ENCODE measurements around the gene BMERB1. TPM values are rescaled to one million over a fixed set of nuclear protein-coding genes. Genes with fewer than 3 reads are reported as not detected.

Gene BMERB1
- total and polyA plus RNA-seq, 9 of the 15 experiments (the other 6 are each of a cell fraction or from before 2014, with no cell fraction given): 0.29 to 2.9 (median 0.94) TPM

DNA sequence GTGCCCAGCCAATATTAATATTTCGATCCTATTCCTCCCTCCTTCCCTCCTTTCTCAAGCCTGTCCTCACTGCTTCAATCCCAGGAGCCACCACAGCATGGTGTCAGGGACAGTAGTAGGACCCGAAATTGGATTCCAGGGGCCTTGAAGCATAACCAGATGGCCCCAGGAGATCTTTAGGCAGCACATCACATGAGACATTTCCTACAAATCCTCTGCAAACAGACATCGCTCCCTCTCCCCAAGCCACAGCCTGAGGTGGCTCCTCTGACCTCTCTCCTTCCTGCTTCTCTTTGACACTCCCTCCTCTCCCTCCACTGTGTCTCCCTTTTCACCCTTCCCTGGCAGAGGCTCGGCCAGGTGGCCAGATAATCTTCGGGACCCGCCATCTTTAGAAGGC lies 76.6 kb downstream of the BMERB1 start:
- Histone ChIP-seq H3K36me3 (ENCODE audit: control insufficient read depth, insufficient read depth, low read length) (no peaks in the 10 kb centered on the region), H3K4me3 (no peak overlapping the region), H3K4me1 (replicated peaks in 1 of 2; ENCODE audit: control insufficient read depth in 2 of 2, insufficient read depth in 2 of 2, low read length in 2 of 2) (peaks cover 6 to 15% of the 10 kb centered on the region in 2 experiments; a peak in 3 of 5 replicates), H3K27ac (ENCODE audit: extremely low read depth, low read depth, low read length) (no peak overlapping the region), H3K9me3 (replicated peaks; ENCODE audit: control insufficient read depth, insufficient read depth, low read depth, low read length) (no peaks in the 10 kb centered on the region), H3K9ac (ENCODE audit: insufficient read depth in 1 of 2, low read depth in 2 of 2, low read length in 2 of 2) (no peak overlapping the region), H2AFZ (ENCODE audit: low read depth, low read length) (peak overlapping the region; percentile 51), H4K20me1 (replicated peaks; ENCODE audit: control insufficient read depth, insufficient read depth, low read length) (no peaks in the 10 kb centered on the region), H3K9me1 (ENCODE audit: control insufficient read depth, insufficient read depth, low read length) (no peaks in the 10 kb centered on the region), H3K27me3 (ENCODE audit: control insufficient read depth in 2 of 2, insufficient read depth in 2 of 2, low read length in 2 of 2) (no peaks in the 10 kb centered on the region), H3K4me2 (ENCODE audit: insufficient read depth, low read length) (no peak overlapping the region), H3K79me2 (ENCODE audit: control insufficient read depth, insufficient read depth, low read length) (no peaks in the 10 kb centered on the region)
- no TSS peak for BruUV-seq (replicated peaks)
- ATAC-seq (peak; percentile 50), DNase-seq (ENCODE audit: extremely low read depth in 1 of 4, low spot score in 3 of 4) (peak in 3 of 4 experiments; percentile 39 to 68 (median 59)), FAIRE-seq (no peak)
- WGBS (ENCODE audit: insufficient coverage, low coverage, missing lambda C conversion rate): 25% methylated on average over 6 of the region's 6 CpGs
- intact Hi-C loops (cut with micrococcal nuclease): no loop called here
- POLR2A ChIA-PET: no interaction called here
- in situ Hi-C loops (cut with MboI): no loop called here
- CTCF ChIA-PET (ENCODE audit: low intra/inter-chr PET ratio): no interaction called here
- no peak for TF ChIP-seq RBM14 (IDR thresholded peaks at IDR 0.05; ENCODE audit: borderline replicate concordance, insufficient read depth, low read depth, low read length)
- TF ChIP-seq CBFA2T3 (IDR thresholded peaks at IDR 0.05): peak; percentile 60
- TF ChIP-seq THRA (IDR thresholded peaks at IDR 0.05): no peak
- TF ChIP-seq JUNB (CRISPR knock-in tag; conservative IDR thresholded peaks at IDR 0.05): no peak
- TF ChIP-seq, protein P1, sequence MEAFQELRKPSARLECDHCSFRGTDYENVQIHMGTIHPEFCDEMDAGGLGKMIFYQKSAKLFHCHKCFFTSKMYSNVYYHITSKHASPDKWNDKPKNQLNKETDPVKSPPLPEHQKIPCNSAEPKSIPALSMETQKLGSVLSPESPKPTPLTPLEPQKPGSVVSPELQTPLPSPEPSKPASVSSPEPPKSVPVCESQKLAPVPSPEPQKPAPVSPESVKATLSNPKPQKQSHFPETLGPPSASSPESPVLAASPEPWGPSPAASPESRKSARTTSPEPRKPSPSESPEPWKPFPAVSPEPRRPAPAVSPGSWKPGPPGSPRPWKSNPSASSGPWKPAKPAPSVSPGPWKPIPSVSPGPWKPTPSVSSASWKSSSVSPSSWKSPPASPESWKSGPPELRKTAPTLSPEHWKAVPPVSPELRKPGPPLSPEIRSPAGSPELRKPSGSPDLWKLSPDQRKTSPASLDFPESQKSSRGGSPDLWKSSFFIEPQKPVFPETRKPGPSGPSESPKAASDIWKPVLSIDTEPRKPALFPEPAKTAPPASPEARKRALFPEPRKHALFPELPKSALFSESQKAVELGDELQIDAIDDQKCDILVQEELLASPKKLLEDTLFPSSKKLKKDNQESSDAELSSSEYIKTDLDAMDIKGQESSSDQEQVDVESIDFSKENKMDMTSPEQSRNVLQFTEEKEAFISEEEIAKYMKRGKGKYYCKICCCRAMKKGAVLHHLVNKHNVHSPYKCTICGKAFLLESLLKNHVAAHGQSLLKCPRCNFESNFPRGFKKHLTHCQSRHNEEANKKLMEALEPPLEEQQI (IDR thresholded peaks at IDR 0.05): no peak
- 0 out of 2 replicates have a peak, but pooled peaks have one; percentile 18 for TF ChIP-seq GATA2 (CRISPR knock-in tag; IDR thresholded peaks at IDR 0.05)

All from K562 (cell line).